ENCODE data around the gene NHLRC4. TPM values are rescaled to one million over a fixed set of nuclear protein-coding genes. Genes with fewer than 3 reads are reported as not detected.
A peak's percentile ranks its signal among the peaks of the same experiment; 100 is the strongest.
"Not testable (repeated sequence)": the region's sequence is repeated elsewhere in the genome, so short reads cannot be mapped to it uniquely, and the experiment has no call there.

Gene NHLRC4
- total RNA-seq, 2 experiments from 2014 or later: 0.54 to 0.76 TPM

DNA sequence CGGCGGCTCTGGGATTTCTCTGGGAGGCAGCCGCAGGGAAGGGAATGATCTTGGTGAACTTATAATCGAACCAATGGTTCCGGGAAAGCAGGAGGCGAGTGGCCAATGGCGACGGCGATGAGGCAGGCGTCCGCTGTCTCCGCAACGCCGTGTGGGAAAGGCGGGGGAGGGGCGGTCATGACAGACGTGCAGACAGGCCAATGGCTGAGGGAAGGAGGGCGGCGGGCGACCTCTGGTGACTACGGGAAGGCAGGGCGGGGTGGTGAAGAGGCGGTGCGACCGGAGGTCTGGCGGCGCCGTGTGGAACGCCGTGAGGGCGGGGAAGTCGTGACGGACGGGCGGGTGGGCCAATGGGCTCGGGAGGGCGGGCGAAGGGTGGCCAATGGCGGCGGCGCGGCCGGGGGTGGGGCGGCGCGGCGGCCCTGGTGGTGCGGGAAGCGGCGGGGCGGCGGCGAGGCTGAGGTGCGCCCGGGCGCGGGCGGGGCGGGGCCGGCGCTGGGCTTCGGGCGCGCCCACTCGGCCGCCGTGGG is 22.9 kb downstream of the NHLRC4 start, which contains the start of gene RAB40C:
TSS of gene RAB40C (plus strand) at position 409 of the 530 bp plus-strand sequence. CDS start 226 bp downstream, outside the sequence.
- Mint-ChIP-seq H3K4me1 (peaks cover 25% of the 10 kb centered on the region), H3K27ac (peak within 1 kb of the TSS; percentile 96), H3K27me3 (peaks cover 7% of the 10 kb centered on the region), H3K4me3 (peak within 1 kb of the TSS; percentile 98), H3K36me3 (peaks cover 11% of the 10 kb centered on the region), H3K9me3 (no peaks in the 10 kb centered on the region)
- DNase-seq: peak; percentile 99

DNA sequence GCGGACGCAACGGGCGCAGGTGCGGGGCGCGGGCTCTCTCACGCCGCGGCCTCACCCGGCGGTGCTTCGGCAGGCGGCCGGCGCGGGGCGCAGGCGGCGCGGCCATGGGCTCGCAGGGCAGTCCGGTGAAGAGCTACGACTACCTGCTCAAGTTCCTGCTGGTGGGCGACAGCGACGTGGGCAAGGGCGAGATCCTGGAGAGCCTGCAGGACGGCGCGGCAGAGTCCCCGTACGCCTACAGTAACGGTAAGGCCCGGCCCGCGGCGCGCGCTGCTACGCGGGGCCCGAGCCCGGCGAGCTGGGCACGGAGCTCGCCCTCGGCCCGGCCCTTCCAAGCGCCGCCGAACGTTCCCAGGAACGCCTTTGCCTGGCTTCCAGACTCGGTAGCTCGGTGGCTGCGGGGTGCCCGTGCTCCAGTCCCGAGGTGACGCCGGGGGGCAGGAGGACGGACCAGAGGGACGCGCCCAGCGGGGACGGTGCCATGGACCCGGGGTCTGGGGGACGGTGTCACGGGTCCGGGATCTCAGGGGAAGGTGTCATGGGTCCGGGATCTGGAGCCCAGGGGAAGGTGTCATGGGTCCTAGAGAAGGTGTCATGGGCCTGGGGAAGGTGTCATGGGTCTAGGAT is 23.5 kb downstream of the NHLRC4 start:
- H3K9me3 Mint-ChIP-seq: no peaks in the 10 kb centered on the region
- DNase-seq: no peak
- H3K27me3 Mint-ChIP-seq: peaks cover 7% of the 10 kb centered on the region
- peak overlapping the region; percentile 13 for H3K27ac Mint-ChIP-seq
- peak overlapping the region; percentile 78 for H3K4me3 Mint-ChIP-seq
- peaks cover 11% of the 10 kb centered on the region for H3K36me3 Mint-ChIP-seq
- peaks cover 26% of the 10 kb centered on the region for H3K4me1 Mint-ChIP-seq

DNA sequence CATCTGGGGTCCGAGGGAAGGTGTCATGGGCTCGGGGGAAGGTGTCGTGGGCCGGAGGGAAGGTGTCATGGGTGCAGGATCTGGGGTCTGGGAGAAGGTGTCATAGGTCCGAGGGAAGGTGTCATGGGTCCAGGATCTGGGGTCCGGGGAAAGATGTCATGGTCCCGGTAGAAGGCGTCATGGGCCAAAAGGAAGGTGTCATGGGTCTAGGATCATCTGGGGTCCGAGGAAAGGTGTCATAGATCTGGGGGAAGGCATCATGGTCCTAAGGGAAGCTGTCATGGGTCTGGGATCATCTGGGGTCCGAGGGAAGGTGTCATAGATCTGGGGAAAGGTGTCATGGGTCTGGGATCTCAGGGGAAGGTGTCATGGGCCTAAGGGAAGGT is 24.0 kb downstream of the NHLRC4 start:
- Mint-ChIP-seq H3K36me3 (peaks cover 11% of the 10 kb centered on the region), H3K27me3 (peaks cover 4% of the 10 kb centered on the region), H3K4me3 (peak overlapping the region; percentile 78), H3K27ac (peak overlapping the region; percentile 13), H3K9me3 (no peaks in the 10 kb centered on the region), H3K4me1 (peaks cover 25% of the 10 kb centered on the region)
- DNase-seq: no peak

DNA sequence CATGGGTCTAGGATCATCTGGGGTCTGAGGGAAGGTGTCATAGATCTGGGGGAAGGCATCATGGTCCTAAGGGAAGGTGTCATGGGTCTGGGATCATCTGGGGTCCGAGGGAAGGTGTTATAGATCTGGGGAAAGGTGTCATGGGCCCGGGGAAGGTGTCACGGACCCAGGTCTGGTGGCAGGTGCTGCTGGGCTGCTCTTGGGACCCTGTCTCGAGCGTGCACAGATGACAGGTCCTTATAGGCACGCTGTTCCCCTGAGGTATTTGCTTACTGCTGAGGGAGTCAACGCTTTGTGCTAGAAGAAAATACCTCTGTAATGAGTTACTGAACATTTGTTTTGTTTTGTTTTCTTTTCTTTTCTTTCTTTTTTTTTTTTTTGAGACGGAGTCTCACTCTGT is 24.4 kb downstream of the NHLRC4 start:
- Mint-ChIP-seq H3K4me1 (peaks cover 28% of the 10 kb centered on the region), H3K27me3 (no peaks in the 10 kb centered on the region), H3K4me3 (peak overlapping the region; percentile 78), H3K27ac (no peak overlapping the region), H3K9me3 (no peaks in the 10 kb centered on the region), H3K36me3 (peaks cover 11% of the 10 kb centered on the region)
- DNase-seq: no peak

DNA sequence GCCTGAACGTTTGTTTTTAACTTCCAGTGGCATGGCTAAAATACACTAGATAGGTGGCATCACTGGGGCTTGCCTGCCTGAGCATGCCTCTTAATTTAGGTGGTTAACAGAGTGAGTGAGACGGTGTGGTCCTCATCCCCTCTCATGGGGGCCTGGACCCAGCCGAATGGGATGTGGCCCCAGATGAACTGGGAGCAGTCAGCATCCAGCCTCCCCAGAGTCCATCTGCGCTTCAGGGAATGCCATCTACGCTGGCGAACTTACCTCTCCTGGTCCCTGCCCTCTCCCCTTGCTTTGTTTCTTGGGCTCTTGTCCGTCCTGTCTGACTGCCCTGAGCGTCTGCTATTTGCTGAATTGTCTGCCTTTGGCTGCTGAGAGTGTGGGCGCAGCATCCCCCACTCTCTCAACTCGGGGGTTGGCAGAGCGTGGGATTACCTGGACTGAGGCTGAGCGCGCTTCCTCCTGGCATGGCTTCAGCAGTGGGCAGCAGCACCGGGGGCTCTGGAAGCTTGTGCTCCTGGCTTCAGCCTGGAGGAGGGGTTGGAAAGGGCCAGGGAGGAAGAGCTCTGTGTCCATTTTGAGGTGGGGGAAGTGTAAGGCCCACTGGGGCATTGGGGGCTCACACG is 25.2 kb downstream of the NHLRC4 start:
- H3K4me1 Mint-ChIP-seq: peaks cover 28% of the 10 kb centered on the region
- no peak overlapping the region for H3K4me3 Mint-ChIP-seq
- peaks cover 14% of the 10 kb centered on the region for H3K36me3 Mint-ChIP-seq
- no peaks in the 10 kb centered on the region for H3K27me3 Mint-ChIP-seq
- no peaks in the 10 kb centered on the region for H3K9me3 Mint-ChIP-seq
- DNase-seq: no peak
- H3K27ac Mint-ChIP-seq: no peak overlapping the region

DNA sequence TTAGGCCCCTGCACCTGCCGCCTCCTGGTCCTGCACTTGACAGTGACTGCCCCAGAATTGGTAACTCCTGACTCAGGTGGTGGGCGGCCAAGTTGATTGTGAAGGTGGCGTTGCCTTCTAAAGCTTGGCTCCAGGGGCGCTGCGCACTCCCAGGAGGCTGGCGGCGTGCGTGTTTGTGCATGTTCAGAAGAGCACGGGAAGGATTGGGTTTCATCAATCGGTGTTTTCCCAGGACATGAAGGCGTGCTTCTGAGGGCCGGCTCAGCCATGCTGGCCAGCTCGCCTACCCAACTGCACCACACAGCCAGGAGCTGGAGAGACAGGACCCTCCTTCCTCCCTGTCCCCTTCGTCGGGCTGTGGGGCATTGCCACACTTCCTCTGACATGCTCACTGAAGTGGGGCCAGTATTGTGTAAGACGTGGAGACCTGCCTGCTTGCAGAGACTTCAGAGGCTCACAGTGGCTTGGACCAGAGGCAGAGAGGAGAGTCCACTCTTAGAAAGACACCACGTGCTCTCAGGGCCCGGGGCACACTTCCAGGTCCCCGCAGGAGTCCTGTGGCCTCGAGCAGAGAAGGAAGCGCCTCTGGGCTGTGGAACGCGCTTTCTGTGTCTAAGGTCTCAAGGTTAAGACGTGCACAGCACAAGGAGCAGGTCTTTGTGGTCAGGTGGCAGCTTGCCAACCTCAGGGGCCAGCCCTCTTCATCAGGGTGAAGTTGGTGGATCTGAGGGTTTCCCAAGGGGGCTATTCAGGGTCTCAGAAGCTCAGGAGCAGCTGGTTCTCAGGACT is 25.9 kb downstream of the NHLRC4 start:
- Mint-ChIP-seq H3K9me3 (no peaks in the 10 kb centered on the region), H3K27ac (no peak overlapping the region), H3K36me3 (peaks cover 12% of the 10 kb centered on the region), H3K4me1 (peaks cover 23% of the 10 kb centered on the region), H3K27me3 (no peaks in the 10 kb centered on the region), H3K4me3 (no peak overlapping the region)
- no peak for DNase-seq

DNA sequence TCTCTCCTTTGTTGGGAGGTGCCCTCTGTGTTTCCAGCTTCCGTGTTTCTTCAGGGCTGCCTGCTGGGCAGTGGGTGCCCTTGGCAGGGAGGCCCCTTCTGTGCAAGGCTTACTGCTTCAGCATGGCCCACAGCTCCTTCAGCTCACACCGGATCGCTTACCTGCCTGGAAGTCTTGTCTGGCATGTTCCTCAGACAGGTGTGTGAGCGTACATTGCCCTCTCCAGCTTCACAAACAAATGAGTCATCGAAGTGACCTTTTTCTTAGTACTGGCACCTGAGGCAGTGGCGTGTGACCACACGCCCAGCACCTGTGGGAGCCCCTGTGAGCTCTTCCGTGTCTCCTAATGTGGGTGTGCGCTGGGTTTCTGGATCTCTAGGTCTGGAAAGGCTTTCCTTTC is 26.6 kb downstream of the NHLRC4 start:
- H3K9me3 Mint-ChIP-seq: no peaks in the 10 kb centered on the region
- DNase-seq: no peak
- H3K4me1 Mint-ChIP-seq: peaks cover 23% of the 10 kb centered on the region
- no peaks in the 10 kb centered on the region for H3K27me3 Mint-ChIP-seq
- H3K36me3 Mint-ChIP-seq: peaks cover 6% of the 10 kb centered on the region
- H3K27ac Mint-ChIP-seq: no peak overlapping the region
- H3K4me3 Mint-ChIP-seq: no peak overlapping the region

DNA sequence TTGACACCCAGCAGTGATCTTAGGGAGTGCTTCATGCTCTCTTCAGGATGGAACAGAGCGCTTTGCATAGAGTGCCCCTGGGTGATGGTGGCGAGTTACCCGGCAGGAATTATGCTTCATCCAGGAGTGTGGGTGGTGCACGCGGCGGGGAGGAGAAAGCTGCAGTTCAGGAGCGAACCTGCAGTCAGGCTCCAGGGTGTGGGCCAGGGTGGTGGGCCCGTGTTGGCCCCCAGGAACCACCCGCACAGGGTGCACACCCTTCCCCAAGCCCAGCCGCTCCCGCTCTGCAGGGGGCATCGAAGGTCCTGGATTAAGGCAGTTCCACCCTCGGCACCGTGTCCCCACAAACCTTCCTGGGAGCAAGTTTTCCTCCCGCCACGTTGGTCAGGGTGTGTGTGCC is 27.0 kb downstream of the NHLRC4 start:
- H3K4me1 Mint-ChIP-seq: peaks cover 23% of the 10 kb centered on the region
- no peaks in the 10 kb centered on the region for H3K27me3 Mint-ChIP-seq
- no peaks in the 10 kb centered on the region for H3K9me3 Mint-ChIP-seq
- H3K36me3 Mint-ChIP-seq: peaks cover 8% of the 10 kb centered on the region
- no peak overlapping the region for H3K4me3 Mint-ChIP-seq
- no peak overlapping the region for H3K27ac Mint-ChIP-seq
- DNase-seq: no peak

DNA sequence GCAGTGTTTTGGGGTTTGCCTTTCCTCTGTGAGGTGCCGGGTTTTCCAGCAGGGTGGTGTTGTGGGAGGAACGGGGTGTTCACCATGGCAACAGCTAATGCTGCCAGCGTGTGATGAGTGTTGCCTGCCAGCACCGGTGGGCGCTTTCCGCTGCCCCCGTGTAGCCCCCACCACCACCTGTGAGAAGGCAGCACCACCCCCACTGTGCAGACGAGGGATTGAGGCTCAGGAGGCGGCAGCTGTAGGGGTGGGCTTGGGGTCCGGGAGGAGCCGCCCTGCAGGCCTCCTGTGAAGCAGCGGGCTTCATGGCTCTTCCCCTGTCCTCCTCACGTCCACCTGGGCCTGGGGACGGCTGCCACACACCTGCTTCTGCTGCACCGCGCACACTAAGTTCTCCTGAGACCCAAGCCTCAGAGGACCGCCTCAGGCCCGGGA is 28.3 kb downstream of the NHLRC4 start:
- H3K9me3 Mint-ChIP-seq: no peaks in the 10 kb centered on the region
- no peak overlapping the region for H3K4me3 Mint-ChIP-seq
- no peaks in the 10 kb centered on the region for H3K27me3 Mint-ChIP-seq
- peaks cover 23% of the 10 kb centered on the region for H3K4me1 Mint-ChIP-seq
- H3K27ac Mint-ChIP-seq: no peak overlapping the region
- no peak for DNase-seq
- peaks cover 15% of the 10 kb centered on the region for H3K36me3 Mint-ChIP-seq

DNA sequence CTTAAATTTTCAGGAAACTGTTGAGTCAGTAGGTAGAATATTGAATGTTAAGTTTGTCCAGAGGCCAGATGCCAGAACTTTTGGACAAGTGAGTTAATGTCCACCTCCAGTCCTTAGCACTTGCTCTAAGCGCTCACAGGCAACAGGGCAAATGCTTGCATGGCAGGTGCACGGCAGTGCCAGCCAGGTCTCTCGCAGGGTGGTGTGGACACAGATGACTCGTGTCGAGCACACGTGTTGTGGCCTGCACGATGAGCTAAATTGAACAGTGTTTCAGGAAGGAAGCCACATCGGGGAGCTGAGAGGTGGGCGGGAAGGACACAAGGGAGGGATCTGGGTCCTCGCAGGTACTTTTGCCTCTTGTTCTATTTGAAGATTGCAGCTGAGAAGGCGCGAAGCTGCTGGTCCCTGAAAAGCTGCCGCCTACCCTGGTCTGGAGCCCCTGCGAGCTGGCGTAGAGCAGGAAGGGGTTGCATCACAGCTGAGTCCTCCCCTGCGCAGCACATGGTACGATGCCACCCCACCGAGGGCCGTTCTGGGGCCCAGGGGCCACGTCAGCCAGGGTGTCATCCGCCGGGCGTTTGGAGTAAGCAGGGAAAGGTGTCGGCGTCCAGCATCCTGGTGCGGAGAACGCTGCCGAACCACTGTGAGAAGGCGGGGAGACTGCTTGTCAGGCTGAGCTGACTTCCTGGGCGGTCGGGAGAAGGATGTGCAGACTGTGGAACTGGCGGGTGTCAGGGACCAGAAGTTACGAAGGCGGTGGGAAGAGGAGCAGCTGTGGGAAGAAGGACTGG is 29.3 kb downstream of the NHLRC4 start:
- Mint-ChIP-seq H3K27me3 (no peaks in the 10 kb centered on the region), H3K9me3 (no peaks in the 10 kb centered on the region), H3K4me3 (no peak overlapping the region), H3K36me3 (peaks cover 15% of the 10 kb centered on the region), H3K27ac (no peak overlapping the region), H3K4me1 (peaks cover 17% of the 10 kb centered on the region)
- no peak for DNase-seq

DNA sequence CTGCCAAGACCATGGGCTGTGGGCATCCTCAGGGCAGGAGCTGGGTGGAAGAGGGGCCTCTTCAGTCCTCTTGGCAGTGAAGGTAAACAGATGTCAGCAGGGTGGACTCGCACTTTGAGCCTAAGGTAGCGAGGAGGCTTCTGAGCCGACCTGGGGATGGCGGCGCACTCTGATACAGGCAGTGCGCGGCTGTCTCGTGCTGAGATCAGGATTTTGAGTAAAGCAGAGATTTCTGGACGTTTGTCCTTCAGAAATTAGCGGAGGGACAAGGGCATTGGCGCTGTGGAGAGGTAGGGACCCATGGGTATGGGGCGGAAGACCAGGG is 29.9 kb downstream of the NHLRC4 start:
- no peak overlapping the region for H3K4me3 Mint-ChIP-seq
- no peaks in the 10 kb centered on the region for H3K9me3 Mint-ChIP-seq
- peaks cover 15% of the 10 kb centered on the region for H3K36me3 Mint-ChIP-seq
- H3K4me1 Mint-ChIP-seq: peaks cover 15% of the 10 kb centered on the region
- no peak overlapping the region for H3K27ac Mint-ChIP-seq
- H3K27me3 Mint-ChIP-seq: no peaks in the 10 kb centered on the region
- no peak for DNase-seq

DNA sequence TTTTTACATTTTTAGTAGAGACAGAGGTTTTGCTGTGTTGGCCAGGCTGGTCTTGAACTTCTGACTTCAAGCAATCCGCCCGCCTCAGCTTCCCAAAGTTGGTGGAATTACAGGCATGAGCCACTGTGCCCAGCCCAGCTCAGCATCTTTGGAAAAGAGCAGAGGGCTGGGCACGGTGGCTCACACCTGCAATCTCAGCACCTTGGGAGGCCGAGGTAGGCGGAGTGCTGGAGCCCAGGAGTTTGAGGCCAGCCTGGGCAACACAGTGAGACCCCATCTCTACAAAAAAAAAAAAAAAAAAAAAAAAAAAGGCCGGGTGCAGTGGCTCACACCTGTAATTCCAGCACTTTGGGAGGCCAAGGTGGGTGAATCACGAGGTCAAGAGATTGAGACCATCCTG is 30.9 kb downstream of the NHLRC4 start:
- peaks cover 13% of the 10 kb centered on the region for H3K4me1 Mint-ChIP-seq
- not testable (repeated sequence) for H3K9me3 Mint-ChIP-seq

DNA sequence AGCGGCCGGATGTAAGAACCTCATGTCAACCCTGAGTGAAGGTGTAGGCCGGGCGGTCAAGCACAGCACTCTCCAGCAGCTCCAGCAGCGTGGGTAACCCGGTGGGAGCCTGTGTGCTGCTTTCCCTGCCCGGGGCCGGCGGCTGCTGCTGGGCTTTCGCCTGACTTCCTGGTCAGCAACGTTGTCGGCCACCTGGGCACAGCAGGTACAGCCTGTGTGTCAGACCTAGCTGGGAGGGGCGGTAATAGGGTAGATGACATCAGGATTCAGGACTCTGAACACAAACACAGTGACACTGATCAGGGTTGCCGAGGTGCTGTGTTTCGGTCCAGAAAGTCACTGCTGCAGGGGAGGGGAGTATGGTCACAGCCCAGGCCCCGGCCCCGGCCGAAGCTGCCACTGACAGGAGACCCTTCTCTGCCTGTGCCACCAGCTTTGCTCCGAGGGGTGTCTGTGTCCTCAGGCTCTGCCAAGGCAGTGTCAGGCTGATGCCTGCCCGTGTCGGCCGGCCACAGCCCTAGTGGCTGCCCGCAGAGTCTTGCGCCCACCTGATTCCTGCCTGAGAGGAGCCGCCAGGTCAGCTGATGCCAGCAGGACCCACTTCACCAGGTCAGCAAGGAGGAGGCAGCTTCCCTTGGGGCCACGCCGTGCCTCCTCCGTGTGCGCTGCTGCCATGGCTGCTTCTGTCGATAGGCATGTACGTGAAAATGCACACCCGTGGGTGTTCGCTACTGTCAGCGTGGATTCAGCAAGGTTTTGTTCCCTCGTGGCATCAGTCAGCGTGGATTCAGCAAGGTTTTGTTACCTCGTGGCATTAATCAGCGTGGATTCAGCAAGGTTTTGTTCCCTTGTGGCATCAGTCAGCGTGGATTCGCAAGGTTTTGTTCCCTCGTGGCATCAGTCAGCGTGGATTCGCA is 32.3 kb downstream of the NHLRC4 start:
- H3K27ac Mint-ChIP-seq: no peak overlapping the region
- no peak overlapping the region for H3K4me3 Mint-ChIP-seq
- no peaks in the 10 kb centered on the region for H3K9me3 Mint-ChIP-seq
- peaks cover 16% of the 10 kb centered on the region for H3K36me3 Mint-ChIP-seq
- no peak for DNase-seq
- H3K4me1 Mint-ChIP-seq: peaks cover 18% of the 10 kb centered on the region
- H3K27me3 Mint-ChIP-seq: no peaks in the 10 kb centered on the region

More for the DNA sequence above, 30.9 kb downstream of the NHLRC4 start:
- H3K4me3 Mint-ChIP-seq, H3K27ac Mint-ChIP-seq, H3K27me3 Mint-ChIP-seq, DNase-seq: not testable (repeated sequence)
- peaks cover 15% of the 10 kb centered on the region for H3K36me3 Mint-ChIP-seq

DNA sequence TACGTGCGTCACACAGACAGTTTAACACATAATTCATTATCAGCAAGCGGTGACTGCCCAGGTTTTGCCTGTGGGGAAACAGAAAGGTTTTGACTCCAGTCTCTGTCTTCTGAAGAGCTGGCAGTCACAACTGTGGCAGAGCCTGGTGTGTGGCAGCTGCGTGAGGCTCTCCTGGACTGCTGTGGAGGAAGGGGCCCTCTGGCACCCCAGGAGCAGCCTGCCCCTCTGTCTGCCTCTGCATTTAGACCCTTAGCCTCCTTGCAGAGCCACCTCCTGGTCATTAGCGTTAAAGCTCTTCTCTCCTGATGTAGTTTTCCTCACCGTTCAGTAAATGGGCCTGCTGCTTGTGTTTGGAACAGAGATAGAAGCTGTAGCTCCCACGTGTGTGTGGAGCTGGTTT is 34.0 kb downstream of the NHLRC4 start:
- no peak overlapping the region for H3K4me3 Mint-ChIP-seq
- H3K36me3 Mint-ChIP-seq: peaks cover 24% of the 10 kb centered on the region
- H3K27me3 Mint-ChIP-seq: no peaks in the 10 kb centered on the region
- no peak overlapping the region for H3K27ac Mint-ChIP-seq
- no peaks in the 10 kb centered on the region for H3K9me3 Mint-ChIP-seq
- DNase-seq: no peak
- peaks cover 16% of the 10 kb centered on the region for H3K4me1 Mint-ChIP-seq

Measured in activated naive CD8-positive, alpha-beta T cell treated with anti-CD3 and anti-CD28 coated beads for 36 hours (primary cell).